HG03442 (cell line): ENCODE results near the gene GNB1.
A peak's percentile ranks its signal among the peaks of the same experiment; 100 is the strongest.
"Not testable (repeated sequence)": the region's sequence is repeated elsewhere in the genome, so short reads cannot be mapped to it uniquely, and the experiment has no call there.

ENCODE experiments used
- ATAC-seq: cut with Tn5 transposase; IDR thresholded peaks from one replicate; pipeline ENCODE4 v1.9.1; 2021; ENCODE audit warnings: mild to moderate bottlenecking, moderate library complexity; ENCODE audit not compliant: unreplicated experiment

The GNB1 gene

GRCh38 chr1:1752190-1752589 lies 138.7 kb downstream of the GNB1 start:
- ATAC-seq: no peak

- not testable (repeated sequence) for ATAC-seq
Observed at GRCh38 chr1:1749941-1750340, 140.9 kb downstream of the GNB1 start.

GRCh38 chr1:1748686-1749321 lies 142.1 kb downstream of the GNB1 start:
- ATAC-seq: no peak

GRCh38 chr1:1746566-1746909 lies 144.3 kb downstream of the GNB1 start:
- peak; percentile 74 for ATAC-seq

GRCh38 chr1:1745651-1746565 lies 145.0 kb downstream of the GNB1 start:
- peak; percentile 66 for ATAC-seq

- ATAC-seq: not testable (repeated sequence)
Observed at GRCh38 chr1:1742529-1742928, 148.4 kb downstream of the GNB1 start.

GRCh38 chr1:1741013-1741412 lies 149.9 kb downstream of the GNB1 start:
- not testable (repeated sequence) for ATAC-seq

- not testable (repeated sequence) for ATAC-seq
Observed at GRCh38 chr1:1738799-1739337, 152.0 kb downstream of the GNB1 start.

- ATAC-seq: not testable (repeated sequence)
Observed at GRCh38 chr1:1737675-1738590, 153.0 kb downstream of the GNB1 start.
